Mesenchymal stem cell (in vitro differentiated cells and primary cell): ENCODE measurements around the gene PTX4.

ENCODE experiments used
- DNase-seq: peaks from one replicate; pipeline ENCODE4 v3.0.0-alpha.2; 2013
- H2AFZ ChIP-seq: one replicate; pipeline ENCODE4 v1.6.1; 2013; ENCODE audit warnings: low read depth, mild to moderate bottlenecking, control low read depth, inconsistent platforms, low read length, moderate library complexity
- H2AK5ac ChIP-seq: 2 replicates; pipeline ENCODE4 v1.6.1; 2013; ENCODE audit warnings: low read length, moderate library complexity, mild to moderate bottlenecking, inconsistent platforms; ENCODE audit not compliant: severe bottlenecking
- H2BK120ac ChIP-seq: one replicate; pipeline ENCODE4 v1.6.1; 2013; ENCODE audit warnings: low read depth, mild to moderate bottlenecking, inconsistent platforms, low read length, moderate library complexity
- H2BK12ac ChIP-seq, 2 experiments: one replicate each; pipeline ENCODE4 v1.6.1; 2013; ENCODE audit warnings: inconsistent platforms in 2 of 2, low read length in 2 of 2, mild to moderate bottlenecking in 2 of 2, moderate library complexity in 2 of 2, control low read depth in 1 of 2
- H2BK15ac ChIP-seq: one replicate; pipeline ENCODE4 v1.6.1; 2013; ENCODE audit warnings: mild to moderate bottlenecking, low read depth, inconsistent platforms; ENCODE audit not compliant: poor library complexity, severe bottlenecking
- H2BK5ac ChIP-seq: 2 replicates; pipeline ENCODE4 v1.6.1; 2013; ENCODE audit warnings: low read depth, mild to moderate bottlenecking, low read length, control low read depth, inconsistent platforms; ENCODE audit not compliant: poor library complexity, severe bottlenecking
- H3K14ac ChIP-seq, 2 experiments: one replicate each; pipeline ENCODE4 v1.6.1; 2013; ENCODE audit warnings: inconsistent platforms in 2 of 2, low read length in 2 of 2, control low read depth in 1 of 2, mild to moderate bottlenecking in 1 of 2, moderate library complexity in 1 of 2
- H3K18ac ChIP-seq, 2 experiments: one replicate each; pipeline ENCODE4 v1.6.1; 2013; ENCODE audit warnings: inconsistent platforms in 2 of 2, low read length in 2 of 2, control low read depth in 1 of 2, low read depth in 1 of 2, mild to moderate bottlenecking in 1 of 2
- H3K23ac ChIP-seq, 2 experiments: one replicate each; pipeline ENCODE4 v1.6.1; 2013; ENCODE audit warnings: inconsistent platforms in 2 of 2, low read length in 2 of 2, mild to moderate bottlenecking in 2 of 2, moderate library complexity in 2 of 2, control low read depth in 1 of 2
- H3K27ac ChIP-seq: 2 replicates; pipeline ENCODE4 v1.5.1; 2013; ENCODE audit warnings: mild to moderate bottlenecking, moderate library complexity, low read length, control low read depth, inconsistent platforms; ENCODE audit not compliant: poor library complexity, severe bottlenecking
- H3K27me3 ChIP-seq, 2 experiments: 2 replicates each; pipeline versions ENCODE4 v1.6.1 to v1.7.0; 2013; ENCODE audit warnings: low read length in 2 of 2, mild to moderate bottlenecking in 2 of 2, moderate library complexity in 2 of 2, control low read depth in 1 of 2, inconsistent platforms in 1 of 2; ENCODE audit not compliant: control insufficient read depth in 1 of 2, insufficient read depth in 1 of 2
- H3K36me3 ChIP-seq, 2 experiments: 2 replicates each; pipeline versions ENCODE4 v1.6.1 to v1.7.0; 2013; ENCODE audit warnings: low read length in 2 of 2, control low read depth in 1 of 2, inconsistent platforms in 1 of 2, low read depth in 1 of 2, mild to moderate bottlenecking in 1 of 2; ENCODE audit not compliant: insufficient read depth in 2 of 2, control insufficient read depth in 1 of 2
- H3K4ac ChIP-seq, 2 experiments: one replicate each; pipeline ENCODE4 v1.6.1; 2013; ENCODE audit warnings: inconsistent platforms in 2 of 2, low read length in 2 of 2, mild to moderate bottlenecking in 2 of 2, moderate library complexity in 2 of 2, control low read depth in 1 of 2, low read depth in 1 of 2
- H3K4me1 ChIP-seq: 2 replicates; pipeline ENCODE4 v1.6.1; 2013; ENCODE audit warnings: low read depth, low read length, control low read depth; ENCODE audit not compliant: control insufficient read depth, insufficient read depth
- H3K4me2 ChIP-seq: 2 replicates; pipeline ENCODE4 v1.6.1; 2013; ENCODE audit warnings: low read length, mild to moderate bottlenecking, inconsistent platforms; ENCODE audit not compliant: poor library complexity, severe bottlenecking
- H3K4me3 ChIP-seq, 2 experiments: 2 replicates each; pipeline versions ENCODE4 v1.5.1 to v1.7.0; 2013; ENCODE audit warnings: low read length in 2 of 2, mild to moderate bottlenecking in 2 of 2, control low read depth in 1 of 2, low read depth in 1 of 2; ENCODE audit not compliant: insufficient read depth in 1 of 2
- H3K79me1 ChIP-seq: replicated peaks from 2 replicates; pipeline ENCODE4 v1.6.1; 2013; ENCODE audit warnings: mild to moderate bottlenecking, control low read depth, low read length, inconsistent platforms; ENCODE audit not compliant: poor library complexity, severe bottlenecking
- H3K9ac ChIP-seq: 2 replicates; pipeline ENCODE4 v1.7.0; 2013; ENCODE audit warnings: mild to moderate bottlenecking, low read length, moderate library complexity
- H3K9me3 ChIP-seq: 2 replicates; pipeline ENCODE4 v1.7.0; 2013; ENCODE audit warnings: mild to moderate bottlenecking, low read length; ENCODE audit not compliant: control insufficient read depth
- H4K8ac ChIP-seq: one replicate; pipeline ENCODE4 v1.6.1; 2013; ENCODE audit warnings: inconsistent platforms, mild to moderate bottlenecking, low read length, moderate library complexity
- H4K91ac ChIP-seq: one replicate; pipeline ENCODE4 v1.6.1; 2013; ENCODE audit warnings: mild to moderate bottlenecking, low read length, inconsistent platforms
- WGBS: methylation state at CpG from one replicate; pipeline ENCODE4 v1.1.7; 2013; ENCODE audit warnings: mixed read lengths; 5-methylcytosine and 5-hydroxymethylcytosine counted together

The PTX4 gene

DNA sequence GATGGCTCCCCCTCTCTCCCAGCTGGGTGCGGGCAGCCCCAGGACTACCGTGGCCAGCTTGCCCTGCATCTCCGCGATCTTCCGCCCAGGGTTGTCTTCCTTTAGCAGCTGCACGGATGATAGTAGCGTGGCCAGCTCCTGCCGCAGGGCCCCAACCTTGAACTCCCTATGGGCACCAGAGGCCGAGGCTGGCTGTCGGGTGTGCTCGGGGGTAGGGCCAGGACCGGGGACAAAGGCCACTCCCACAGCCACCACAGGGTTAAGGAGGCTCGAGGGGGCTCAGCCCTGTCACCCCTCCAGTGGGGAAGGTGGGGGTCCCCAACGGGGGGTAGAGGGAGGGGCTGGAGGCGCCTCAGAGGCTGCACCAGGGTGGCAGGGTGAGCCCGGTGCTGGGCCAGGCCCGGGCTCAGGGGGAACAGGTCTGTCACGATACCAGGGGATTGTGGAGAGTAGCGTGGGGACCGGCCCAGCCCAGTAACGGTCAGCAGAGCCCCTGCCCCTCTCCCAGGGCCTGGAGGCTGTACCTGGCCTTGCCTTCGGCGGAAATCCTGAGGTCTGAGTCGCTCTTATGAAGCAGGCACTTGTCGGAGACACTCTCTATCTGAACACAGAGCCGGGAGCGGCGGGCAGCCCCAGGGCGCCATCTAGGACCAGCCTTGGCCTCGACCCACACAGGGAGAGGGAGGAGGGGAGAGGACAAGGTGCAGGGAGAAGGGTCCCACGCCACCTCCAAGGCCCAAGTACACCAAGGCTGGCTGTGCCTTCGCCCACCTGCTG is 52.6 kb downstream of the PTX4 start:
- WGBS = 84% methylated on average over 31 of the region's 32 CpGs
- Histone ChIP-seq H2AFZ (no peak overlapping the region), H3K9ac (no peak overlapping the region), H3K27ac (no peak overlapping the region), H2AK5ac (no peak overlapping the region), H3K79me1 (no peaks in the 10 kb centered on the region), H3K9me3 (no peaks in the 10 kb centered on the region), H3K23ac (no peak overlapping the region), H2BK120ac (no peak overlapping the region), H3K4me1 (peaks cover 13% of the 10 kb centered on the region), H3K4ac (no peak overlapping the region), H3K4me3 (no peak overlapping the region), H2BK5ac (no peak overlapping the region), H3K36me3 (peaks cover 0 to 5% of the 10 kb centered on the region in 2 experiments), H3K18ac (no peak overlapping the region), H2BK12ac (no peak overlapping the region), H4K91ac (peak overlapping the region; percentile 35), H3K14ac (no peak overlapping the region), H3K27me3 (peaks cover 9 to 16% of the 10 kb centered on the region in 2 experiments), H2BK15ac (no peak overlapping the region), H3K4me2 (no peak overlapping the region), H4K8ac (peak overlapping the region; percentile 41)
- DNase-seq = no peak
